IMR-90 (cell line): ENCODE measurements around the gene MAPK9. TPM values are rescaled to one million over a fixed set of nuclear protein-coding genes. Genes with fewer than 3 reads are reported as not detected.

Source experiments
- ATAC-seq: fragments of 200-7000 bp; cut with Tn5 transposase; 2 replicates; pipeline ENCODE4 v1.9.1; 2020; ENCODE audit warnings: low read depth, mild to moderate bottlenecking, moderate library complexity
- BruUV-seq: library from RNA; stranded (reverse); fragments of 400-500 nt; replicated peaks from 2 replicates; lab custom pipeline; 2021; lab: Mats Ljungman, UMichigan
- CTCF ChIA-PET: fragments of 300-600 bp; formaldehyde crosslinking; extraction: SDS; loops from one replicate; lab custom pipeline; 2021; ENCODE audit warnings: antibody characterized with exemption; lab: Yijun Ruan, JAX
- POLR2A ChIA-PET: fragments of 300-600 bp; sonication (Branson Sonifier 250); formaldehyde crosslinking; loops from one replicate; lab custom pipeline; 2022; ENCODE audit warnings: antibody characterized with exemption; ENCODE audit not compliant: unreplicated experiment; lab: Charles Lee
- DNase-seq: peaks from one replicate; pipeline ENCODE4 v3.0.0; 2013
- H2AFZ ChIP-seq: replicated peaks from 2 replicates; pipeline ENCODE3; 2013; ENCODE audit warnings: low read length, mild to moderate bottlenecking; ENCODE audit not compliant: poor library complexity
- H2AK5ac ChIP-seq: 2 replicates; pipeline ENCODE4 v1.6.1; 2013; ENCODE audit warnings: low read depth, low read length, inconsistent platforms
- H2AK9ac ChIP-seq: replicated peaks from 2 replicates; pipeline ENCODE3; 2013; ENCODE audit warnings: mild to moderate bottlenecking, low read depth, low read length, moderate library complexity; ENCODE audit not compliant: poor library complexity
- H2BK120ac ChIP-seq: 2 replicates; pipeline ENCODE4 v1.6.1; 2013; ENCODE audit warnings: low read depth, low read length, inconsistent platforms
- H2BK15ac ChIP-seq: 3 replicates; pipeline ENCODE4 v1.6.1; 2013; ENCODE audit warnings: low read depth, low read length, inconsistent platforms
- H2BK20ac ChIP-seq: 2 replicates; pipeline ENCODE4 v1.6.1; 2013; ENCODE audit warnings: low read depth, mild to moderate bottlenecking, inconsistent platforms, low read length, moderate library complexity
- H2BK5ac ChIP-seq: 2 replicates; pipeline ENCODE4 v1.6.1; 2013; ENCODE audit warnings: mild to moderate bottlenecking, low read depth, low read length, inconsistent platforms; ENCODE audit not compliant: poor library complexity, severe bottlenecking
- H3K14ac ChIP-seq: replicated peaks from 2 replicates; pipeline ENCODE4 v1.6.1; 2013; ENCODE audit warnings: low read depth, low read length, inconsistent platforms
- H3K18ac ChIP-seq: 2 replicates; pipeline ENCODE4 v1.6.1; 2013; ENCODE audit warnings: low read depth, low read length, control low read depth
- H3K23ac ChIP-seq: 2 replicates; pipeline ENCODE4 v1.6.1; 2013; ENCODE audit warnings: low read depth, low read length, inconsistent platforms
- H3K27ac ChIP-seq: 2 replicates; pipeline ENCODE4 v1.5.1; 2013; ENCODE audit warnings: mild to moderate bottlenecking, control low read depth, low read length; ENCODE audit not compliant: insufficient read depth
- H3K27me3 ChIP-seq: 2 replicates; pipeline ENCODE4 v1.6.1; 2013; ENCODE audit warnings: low read length; ENCODE audit not compliant: control insufficient read depth, insufficient read depth
- H3K36me3 ChIP-seq: 2 replicates; pipeline ENCODE4 v1.6.1; 2013; ENCODE audit warnings: low read length, mixed read lengths; ENCODE audit not compliant: control insufficient read depth, insufficient read depth
- H3K4ac ChIP-seq: 2 replicates; pipeline ENCODE4 v1.6.1; 2013; ENCODE audit warnings: low read depth, low read length, inconsistent platforms
- H3K4me1 ChIP-seq: 2 replicates; pipeline ENCODE4 v1.6.1; 2013; ENCODE audit warnings: low read length, mixed read lengths; ENCODE audit not compliant: control insufficient read depth, insufficient read depth
- H3K4me2 ChIP-seq: 2 replicates; pipeline ENCODE4 v1.6.1; 2013; ENCODE audit warnings: low read depth, mild to moderate bottlenecking, control low read depth, low read length, moderate library complexity
- H3K4me3 ChIP-seq: 2 replicates; pipeline ENCODE4 v1.5.1; 2013; ENCODE audit warnings: low read depth, mild to moderate bottlenecking, control low read depth, low read length, moderate library complexity; ENCODE audit not compliant: insufficient read depth
- H3K56ac ChIP-seq: 2 replicates; pipeline ENCODE4 v1.6.1; 2013; ENCODE audit warnings: low read length, inconsistent platforms; ENCODE audit not compliant: insufficient read depth; ENCODE audit errors: extremely low read depth
- H3K79me1 ChIP-seq, 2 experiments: 2 replicates each; pipeline ENCODE4 v1.6.1; 2013; ENCODE audit warnings: low read length in 2 of 2, inconsistent platforms in 1 of 2, low read depth in 1 of 2
- H3K9ac ChIP-seq: 2 replicates; pipeline ENCODE4 v1.6.1; 2013; ENCODE audit warnings: low read depth, low read length, control low read depth
- H3K9me1 ChIP-seq: 2 replicates; pipeline ENCODE4 v1.6.1; 2013; ENCODE audit warnings: low read length, inconsistent platforms; ENCODE audit not compliant: insufficient read depth
- H3K9me3 ChIP-seq: 2 replicates; pipeline ENCODE4 v1.6.1; 2013; ENCODE audit warnings: low read length; ENCODE audit not compliant: control insufficient read depth, insufficient read depth
- H4K20me1 ChIP-seq: 2 replicates; pipeline ENCODE4 v1.6.1; 2013; ENCODE audit warnings: low read length, inconsistent platforms; ENCODE audit not compliant: insufficient read depth
- H4K5ac ChIP-seq: 2 replicates; pipeline ENCODE4 v1.6.1; 2013; ENCODE audit warnings: mild to moderate bottlenecking, low read depth, low read length, control low read depth
- H4K8ac ChIP-seq, 2 experiments: 2 replicates each; pipeline ENCODE4 v1.6.1; 2013; ENCODE audit warnings: low read depth in 2 of 2, low read length in 2 of 2, control low read depth in 1 of 2, inconsistent platforms in 1 of 2
- H4K91ac ChIP-seq: 2 replicates; pipeline ENCODE4 v1.6.1; 2013; ENCODE audit warnings: low read depth, low read length, inconsistent platforms; ENCODE audit not compliant: insufficient read depth
- BHLHE40 ChIP-seq: fragments of 150-350 bp; IDR thresholded peaks from 2 replicates; pipeline ENCODE4 v1.6.1; 2016; ENCODE audit warnings: mild to moderate bottlenecking, low read depth, low read length
- CEBPB ChIP-seq: IDR thresholded peaks from 2 replicates; pipeline ENCODE4 v1.6.1; 2012; ENCODE audit warnings: low read depth, low read length, improper control_type of control experiment
- ELK1 ChIP-seq: fragments of 150-350 bp; IDR thresholded peaks from 2 replicates; pipeline ENCODE4 v1.6.1; 2016; ENCODE audit warnings: low read depth, mild to moderate bottlenecking, low read length, moderate library complexity, borderline replicate concordance
- FOS ChIP-seq: fragments of 150-350 bp; IDR thresholded peaks from 2 replicates; pipeline ENCODE4 v1.6.1; 2016; ENCODE audit warnings: low read depth, low read length
- MAFK ChIP-seq: IDR thresholded peaks from 2 replicates; pipeline ENCODE4 v1.6.1; 2012; ENCODE audit warnings: low read depth, low read length, improper control_type of control experiment
- MAZ ChIP-seq: IDR thresholded peaks from 2 replicates; pipeline ENCODE4 v1.6.1; 2012; ENCODE audit warnings: low read depth, mild to moderate bottlenecking, low read length, improper control_type of control experiment, moderate library complexity, borderline replicate concordance
- MXI1 ChIP-seq: IDR thresholded peaks from 2 replicates; pipeline ENCODE4 v1.6.1; 2012; ENCODE audit warnings: low read depth, mild to moderate bottlenecking, low read length, moderate library complexity, borderline replicate concordance
- NFE2L2 ChIP-seq: fragments of 150-350 bp; IDR thresholded peaks from 2 replicates; pipeline ENCODE4 v1.6.1; 2016; ENCODE audit warnings: low read depth, mild to moderate bottlenecking, low read length
- POLR2A ChIP-seq: IDR thresholded peaks from 2 replicates; pipeline ENCODE4 v1.6.1; 2012; ENCODE audit warnings: mild to moderate bottlenecking, low read depth, low read length
- RAD21 ChIP-seq: IDR thresholded peaks from 2 replicates; pipeline ENCODE4 v1.6.1; 2012; ENCODE audit warnings: low read length, improper control_type of control experiment
- RFX5 ChIP-seq: IDR thresholded peaks from 2 replicates; pipeline ENCODE4 v1.8.0; 2012; ENCODE audit warnings: low read depth, mild to moderate bottlenecking, low read length, moderate library complexity
- SMC3 ChIP-seq: fragments of 150-350 bp; IDR thresholded peaks from 2 replicates; pipeline ENCODE4 v1.6.1; 2016; ENCODE audit warnings: low read depth, mild to moderate bottlenecking, antibody characterized with exemption, low read length, moderate library complexity
- WGBS, 2 experiments: methylation state at CpG; one replicate each; pipeline versions ENCODE4 v1.1.5 to v1.1.7; 2013; ENCODE audit warnings: missing lambda C conversion rate in 2 of 2; ENCODE audit not compliant: insufficient read length in 1 of 2; ENCODE audit errors: extremely low coverage in 2 of 2; 5-methylcytosine and 5-hydroxymethylcytosine counted together
- dilution Hi-C: fragments of 300-500 bp; cut with HindIII; formaldehyde crosslinking; loops from one replicate; pipeline ENCODE4 v1.14.3; 2018; ENCODE audit warnings: low sequenced_read_pairs; ENCODE audit not compliant: unreplicated experiment
- in situ Hi-C: fragments of 300-500 bp; cut with MboI; formaldehyde crosslinking; loops from 3 replicates; pipeline ENCODE4 v1.14.3; 2019; ENCODE audit warnings: low sequenced_read_pairs, inconsistent platforms, mixed read lengths
- intact Hi-C: fragments of 100-400 bp; cut with micrococcal nuclease; formaldehyde crosslinking; loops from 2 replicates; pipeline ENCODE4 v1.10.0; 2022
- polyA plus RNA-seq, 3 experiments: library from polyadenylated mRNA; depleted of rRNA; stranded (reverse); fragments of >200 nt; gene quantifications; 2 replicates each; pipeline ENCODE4 v1.2.3, GENCODE V29; 2012; ENCODE audit warnings: low replicate concordance in 1 of 3
- total RNA-seq: library from RNA; depleted of rRNA; stranded (reverse); fragments of >200 nt; gene quantifications from 2 replicates; pipeline ENCODE4 v1.2.3, GENCODE V29; 2012
- TF ChIP-seq, protein P1 (sequence below): fragments of 150-350 bp; IDR thresholded peaks from 2 replicates; pipeline ENCODE4 v1.6.1; 2017; ENCODE audit warnings: mild to moderate bottlenecking, antibody characterized with exemption, low read length, low read depth
- TF ChIP-seq, protein P2 (sequence below): conservative IDR thresholded peaks from 2 replicates; pipeline ENCODE4 v1.5.1; 2012; ENCODE audit warnings: mild to moderate bottlenecking, low read depth, low read length, improper control_type of control experiment

The MAPK9 gene
- total and polyA plus RNA-seq, 2 of the 4 experiments (the other 2 are of a cell fraction) = 22.9 to 23.3 TPM

GRCh38 chr5:180302256-180302655 is 10.4 kb upstream of the MAPK9 start:
- no TSS peak for BruUV-seq
- ATAC-seq = no peak

More at GRCh38 chr5:180302256-180302655, 10.4 kb upstream of the MAPK9 start:
- H4K5ac ChIP-seq = no peak overlapping the region
- POLR2A ChIA-PET = no interaction called here
- H3K79me1 ChIP-seq = no peaks in the 10 kb centered on the region
- H3K4me1 ChIP-seq = no peaks in the 10 kb centered on the region
- DNase-seq = no peak
- dilution Hi-C loops = no loop called here
- intact Hi-C loops = no loop called here
- H2AFZ ChIP-seq = no peak overlapping the region
- no peaks in the 10 kb centered on the region for H3K27me3 ChIP-seq
- no peak overlapping the region for H3K4ac ChIP-seq
- CTCF ChIA-PET = interaction anchor here (0.9 to 1.8 kb wide), 2 partner anchors 12 to 27 kb away, joined by 4 to 8 read pairs; no protein-coding TSS in a partner anchor
- 89% methylated on average over 3 of the region's 10 CpGs; no CpG with 5 or more reads in 1 of the 2 experiments for WGBS, 2 experiments
- H3K14ac ChIP-seq = no peak overlapping the region
- no peak overlapping the region for H3K18ac ChIP-seq
- H4K91ac ChIP-seq = no peak overlapping the region
- no peak overlapping the region for H4K8ac ChIP-seq
- H2BK5ac ChIP-seq = no peak overlapping the region
- H3K9ac ChIP-seq = no peak overlapping the region
- H2BK20ac ChIP-seq = no peak overlapping the region
- no peak overlapping the region for H3K4me3 ChIP-seq
- no peak overlapping the region for H3K4me2 ChIP-seq
- no peak overlapping the region for H2BK120ac ChIP-seq
- no peak overlapping the region for H3K27ac ChIP-seq
- no peak overlapping the region for H2AK5ac ChIP-seq
- H2BK15ac ChIP-seq = no peak overlapping the region
- no peak overlapping the region for H3K23ac ChIP-seq
- H3K56ac ChIP-seq = no peak overlapping the region
- in situ Hi-C loops = no loop called here
- peaks cover 18% of the 10 kb centered on the region for H3K36me3 ChIP-seq
- no peak for TF ChIP-seq MXI1
- TF ChIP-seq ELK1 = no peak
- no peak for TF ChIP-seq BHLHE40
- no peak for TF ChIP-seq FOS
- TF ChIP-seq NFE2L2 = no peak
- TF ChIP-seq POLR2A = no peak
- TF ChIP-seq CEBPB = no peak
- no peak for TF ChIP-seq SMC3
- TF ChIP-seq, protein P1, sequence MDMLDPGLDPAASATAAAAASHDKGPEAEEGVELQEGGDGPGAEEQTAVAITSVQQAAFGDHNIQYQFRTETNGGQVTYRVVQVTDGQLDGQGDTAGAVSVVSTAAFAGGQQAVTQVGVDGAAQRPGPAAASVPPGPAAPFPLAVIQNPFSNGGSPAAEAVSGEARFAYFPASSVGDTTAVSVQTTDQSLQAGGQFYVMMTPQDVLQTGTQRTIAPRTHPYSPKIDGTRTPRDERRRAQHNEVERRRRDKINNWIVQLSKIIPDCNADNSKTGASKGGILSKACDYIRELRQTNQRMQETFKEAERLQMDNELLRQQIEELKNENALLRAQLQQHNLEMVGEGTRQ = no peak
- TF ChIP-seq RFX5 = no peak
- TF ChIP-seq, protein P2, sequence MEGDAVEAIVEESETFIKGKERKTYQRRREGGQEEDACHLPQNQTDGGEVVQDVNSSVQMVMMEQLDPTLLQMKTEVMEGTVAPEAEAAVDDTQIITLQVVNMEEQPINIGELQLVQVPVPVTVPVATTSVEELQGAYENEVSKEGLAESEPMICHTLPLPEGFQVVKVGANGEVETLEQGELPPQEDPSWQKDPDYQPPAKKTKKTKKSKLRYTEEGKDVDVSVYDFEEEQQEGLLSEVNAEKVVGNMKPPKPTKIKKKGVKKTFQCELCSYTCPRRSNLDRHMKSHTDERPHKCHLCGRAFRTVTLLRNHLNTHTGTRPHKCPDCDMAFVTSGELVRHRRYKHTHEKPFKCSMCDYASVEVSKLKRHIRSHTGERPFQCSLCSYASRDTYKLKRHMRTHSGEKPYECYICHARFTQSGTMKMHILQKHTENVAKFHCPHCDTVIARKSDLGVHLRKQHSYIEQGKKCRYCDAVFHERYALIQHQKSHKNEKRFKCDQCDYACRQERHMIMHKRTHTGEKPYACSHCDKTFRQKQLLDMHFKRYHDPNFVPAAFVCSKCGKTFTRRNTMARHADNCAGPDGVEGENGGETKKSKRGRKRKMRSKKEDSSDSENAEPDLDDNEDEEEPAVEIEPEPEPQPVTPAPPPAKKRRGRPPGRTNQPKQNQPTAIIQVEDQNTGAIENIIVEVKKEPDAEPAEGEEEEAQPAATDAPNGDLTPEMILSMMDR = no peak
- no peak for TF ChIP-seq MAFK
- no peak for TF ChIP-seq MAZ
- no peak for TF ChIP-seq RAD21
- no peaks in the 10 kb centered on the region for H4K20me1 ChIP-seq
- H3K9me3 ChIP-seq = no peaks in the 10 kb centered on the region
- no peak overlapping the region for H2AK9ac ChIP-seq
- H3K9me1 ChIP-seq = peaks cover 9% of the 10 kb centered on the region; the same call in 1 of the 2 replicates
